ENCODE results near the gene MOGAT3. TPM values are rescaled to one million over a fixed set of nuclear protein-coding genes. Genes with fewer than 3 reads are reported as not detected.

MOGAT3 gene
- not detected in 2 replicates for total RNA-seq

DNA sequence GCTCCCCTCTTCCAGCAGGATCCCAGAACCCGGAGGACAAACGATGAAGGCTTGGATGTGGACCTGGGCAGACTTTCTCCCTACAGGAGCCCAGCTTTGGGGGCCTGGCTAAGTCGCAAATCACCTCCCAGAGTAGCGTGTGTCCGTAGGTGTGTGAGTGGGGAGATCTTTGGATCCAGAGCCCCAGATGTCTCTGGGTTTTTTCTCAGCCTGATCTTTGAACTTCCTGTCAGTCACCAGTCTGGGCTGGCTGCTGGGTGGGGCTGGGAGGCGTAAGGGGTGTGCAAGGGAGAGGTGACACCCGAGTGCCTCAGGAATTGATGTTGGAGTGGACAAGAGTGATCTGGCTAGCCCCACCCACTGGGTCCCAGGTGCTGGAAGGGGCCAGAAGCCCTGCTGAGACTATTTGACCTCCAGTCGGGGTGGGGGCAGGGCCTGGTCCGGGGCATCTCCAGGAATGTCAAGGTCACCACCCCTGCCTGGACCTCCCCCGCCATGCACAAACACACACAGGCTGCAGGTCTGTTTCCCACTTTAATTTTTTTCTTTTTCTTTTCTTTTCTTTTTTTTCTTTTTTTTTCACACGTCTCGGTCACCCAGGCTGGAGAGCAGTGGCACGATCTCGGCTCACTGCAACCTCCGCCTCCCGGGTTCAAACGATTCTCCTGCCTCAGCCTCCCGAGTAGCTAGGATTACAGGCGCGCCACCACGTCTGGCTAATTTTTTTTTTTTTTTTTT lies at the start of gene MOGAT3:
Gene MOGAT3, minus strand, starts transcription at position 175 of the 738 bp plus-strand sequence. CDS start 182 bp downstream, outside the sequence.

GRCh38 chr7:101244375-101245146 lies 43.7 kb upstream of the MOGAT3 start, which contains the start of gene FIS1:
TSS of gene FIS1 (minus strand) at chr7:101245081. CDS start at chr7:101245004, 77 bp downstream.

DNA sequence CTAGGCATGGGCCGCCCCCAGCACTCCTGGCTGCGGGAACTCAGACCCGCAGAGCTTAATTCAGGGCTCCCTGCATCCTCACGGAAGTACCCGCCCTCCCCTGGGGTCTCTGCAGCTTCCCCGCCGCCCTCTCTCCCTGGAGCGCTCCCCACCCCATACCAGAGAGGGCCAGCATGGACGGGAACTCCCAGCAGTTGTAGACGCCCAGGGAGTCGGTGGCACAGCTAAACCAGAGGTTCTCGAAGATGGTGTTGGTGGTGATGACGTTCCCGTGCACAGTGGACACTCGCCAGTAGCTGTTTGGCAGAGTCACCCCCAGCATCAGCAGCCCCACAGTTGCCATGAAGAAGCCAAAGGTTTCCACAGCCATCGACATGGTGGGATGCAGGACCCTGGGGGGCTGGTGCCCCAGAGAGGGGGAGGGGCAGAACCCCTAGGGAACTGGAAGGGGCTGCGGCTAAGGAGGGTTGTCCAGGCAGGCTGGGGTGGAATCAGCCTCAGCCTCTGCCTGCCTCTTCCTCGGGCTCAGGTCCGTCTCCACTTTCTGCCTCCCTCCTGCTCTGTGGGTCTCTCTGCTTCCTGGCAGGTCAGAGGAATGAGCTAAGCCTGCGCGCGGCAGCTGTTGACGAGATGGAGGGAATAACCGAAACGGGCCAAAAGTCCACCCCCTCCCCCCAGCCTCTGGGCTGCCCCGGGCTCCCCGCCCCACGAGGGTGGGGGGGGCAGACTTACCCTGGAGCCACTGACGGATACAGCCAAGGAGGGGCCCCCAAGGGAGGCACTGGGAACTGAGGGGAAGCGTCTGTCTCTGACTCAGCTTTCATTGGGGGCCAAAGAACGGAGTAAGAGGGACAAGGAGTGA lies 36.6 kb upstream of the MOGAT3 start, which contains the start of gene CLDN15:
Gene CLDN15, minus strand, starts transcription at position 597 of the 862 bp plus-strand sequence. Its CDS starts 221 bp downstream, at position 376.

GRCh38 chr7:101217388-101218235 lies 16.8 kb upstream of the MOGAT3 start, which contains the start of the genes PLOD3 and ZNHIT1:
TSS of gene PLOD3 (minus strand) at chr7:101217581. CDS start at chr7:101217274, 307 bp downstream.
TSS of gene ZNHIT1 (plus strand) at chr7:101218165. CDS start at chr7:101218196, 31 bp downstream.

GRCh38 chr7:101180130-101180755 lies 20.6 kb downstream of the MOGAT3 start, which contains the start of gene NAT16:
TSS of gene NAT16 (minus strand) at chr7:101180293. CDS start at chr7:101174807, 5,486 bp downstream.

GRCh38 chr7:101165075-101165957 lies 35.5 kb downstream of the MOGAT3 start, which contains the start of gene VGF:
TSS of gene VGF (minus strand) at chr7:101165569. CDS start at chr7:101164843, 726 bp downstream.

DNA sequence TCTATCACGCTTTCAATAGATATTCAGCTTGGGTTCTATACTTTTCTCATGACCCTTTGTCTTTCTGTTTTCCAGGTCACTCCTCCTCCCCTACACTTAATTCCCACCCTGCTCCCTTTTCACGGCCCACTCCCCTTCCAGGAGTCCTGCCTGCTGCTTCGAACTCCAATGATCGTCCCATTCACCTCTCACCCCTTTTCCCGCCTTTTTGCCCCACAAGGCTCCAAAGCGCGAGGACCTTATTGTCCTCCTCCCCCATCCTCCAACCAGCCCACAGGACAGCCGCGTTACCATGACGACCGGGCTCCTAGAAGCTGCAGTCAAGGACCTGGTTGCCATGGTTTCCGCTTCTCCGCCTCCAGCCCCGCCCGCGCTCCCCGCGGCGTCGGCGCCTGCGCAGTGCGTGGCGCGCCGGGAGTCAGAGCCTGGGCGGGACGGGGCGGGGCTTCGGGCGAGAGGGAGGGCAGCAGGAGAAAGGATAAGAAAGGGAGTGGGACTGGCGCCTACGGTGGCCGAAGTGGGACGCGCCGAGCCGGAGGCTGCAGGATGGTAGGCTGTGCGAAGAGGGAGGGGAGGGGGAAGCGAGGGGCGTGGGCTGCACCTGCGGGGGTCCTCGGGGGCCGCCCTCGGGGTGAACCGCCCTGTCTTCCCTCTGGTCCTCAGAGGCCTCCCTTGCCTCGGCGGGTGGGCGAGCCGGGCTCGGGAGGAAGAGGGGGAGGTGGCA lies 46.7 kb downstream of the MOGAT3 start, which contains the start of gene AP1S1:
Gene AP1S1, plus strand, starts transcription at position 508 of the 724 bp plus-strand sequence. Its CDS starts 39 bp downstream, at position 547.

Other genes starting within 250 kb of the MOGAT3 start
- 0.23 TPM in 1 of 2 replicates, not detected in the other for gene MUC12, start 231.5 kb downstream of the MOGAT3 start, total RNA-seq
- gene MUC17, start 181.0 kb downstream of the MOGAT3 start, total RNA-seq = not detected in 2 replicates
- 31.9 and 43.8 TPM in 2 replicates for gene TRIM56, start 115.6 kb downstream of the MOGAT3 start, total RNA-seq
- gene SERPINE1, start 73.9 kb downstream of the MOGAT3 start, total RNA-seq = 1,589 and 2,809 TPM in 2 replicates
- gene AP1S1, start 46.6 kb downstream of the MOGAT3 start, total RNA-seq = 87.7 and 89.2 TPM in 2 replicates
- gene VGF, start 35.5 kb downstream of the MOGAT3 start, total RNA-seq = 0.07 and 0.26 TPM in 2 replicates
- not detected in 2 replicates for gene NAT16, start 20.7 kb downstream of the MOGAT3 start, total RNA-seq
- gene PLOD3, start 16.5 kb upstream of the MOGAT3 start, total RNA-seq = 164 and 240 TPM in 2 replicates
- 50.3 and 60.0 TPM in 2 replicates for gene ZNHIT1, start 17.1 kb upstream of the MOGAT3 start, total RNA-seq
- gene CLDN15, start 36.8 kb upstream of the MOGAT3 start, total RNA-seq = 3.1 and 4.3 TPM in 2 replicates
- gene FIS1, start 44.0 kb upstream of the MOGAT3 start, total RNA-seq = 101 and 107 TPM in 2 replicates
- gene IFT22, start 120.8 kb upstream of the MOGAT3 start, total RNA-seq = 23.2 and 25.3 TPM in 2 replicates
- not detected in 2 replicates for gene COL26A1, start 161.8 kb upstream of the MOGAT3 start, total RNA-seq

Measured in smooth muscle cell of the pulmonary artery (primary cell).